PC-3 (cell line): Measurements from ENCODE around the gene FGGY. TPM values are rescaled to one million over a fixed set of nuclear protein-coding genes. Genes with fewer than 3 reads are reported as not detected.

Experiments used
- ATAC-seq: fragments of 200-7000 bp; cut with Tn5 transposase; 2 replicates; pipeline ENCODE4 v1.9.1; 2020; ENCODE audit warnings: mild to moderate bottlenecking, moderate library complexity
- BruUV-seq: library from RNA; stranded (reverse); fragments of 400-500 nt; replicated peaks from 2 replicates; lab custom pipeline; 2021; lab: Mats Ljungman, UMichigan
- CTCF ChIA-PET: fragments of 300-600 bp; sonication (Branson Sonifier 250); formaldehyde crosslinking; loops from one replicate; lab custom pipeline; 2022; ENCODE audit warnings: antibody characterized with exemption; lab: Charles Lee
- POLR2A ChIA-PET: fragments of 300-600 bp; sonication (Branson Sonifier 250); formaldehyde crosslinking; loops from one replicate; lab custom pipeline; 2022; ENCODE audit warnings: antibody characterized with exemption; ENCODE audit not compliant: unreplicated experiment; lab: Charles Lee
- DNase-seq: peaks from one replicate; pipeline ENCODE4 v3.0.0-alpha.2; 2015
- H2AFZ ChIP-seq: fragments of 300-600 bp; sonication (generic); 2 replicates; pipeline ENCODE4 v1.6.0; 2016; ENCODE audit warnings: antibody characterized with exemption, low read length
- H3F3A ChIP-seq: fragments of 300-600 bp; sonication (generic); one replicate; pipeline ENCODE4 v1.6.0; 2017; ENCODE audit warnings: antibody characterized with exemption, low read length, control low read depth, mild to moderate bottlenecking; ENCODE audit not compliant: unreplicated experiment
- H3K27ac ChIP-seq: fragments of 300-600 bp; sonication (generic); 2 replicates; pipeline ENCODE4 v1.5.1; 2016; ENCODE audit warnings: mild to moderate bottlenecking, low read length
- H3K27me3 ChIP-seq: fragments of 300-600 bp; sonication (generic); 2 replicates; pipeline ENCODE4 v1.6.1; 2016; ENCODE audit warnings: low read length, mixed read lengths
- H3K36me3 ChIP-seq: fragments of 300-600 bp; sonication (generic); 2 replicates; pipeline ENCODE4 v1.6.1; 2016; ENCODE audit warnings: low read depth, mixed run types, low read length, mixed read lengths
- H3K4me1 ChIP-seq: fragments of 300-600 bp; sonication (generic); 2 replicates; pipeline ENCODE4 v1.5.1; 2016; ENCODE audit warnings: low read length; ENCODE audit not compliant: insufficient read depth
- H3K4me2 ChIP-seq: fragments of 300-600 bp; sonication (generic); 2 replicates; pipeline ENCODE4 v1.6.0; 2016; ENCODE audit warnings: low read length
- H3K4me3 ChIP-seq: fragments of 300-600 bp; sonication (generic); 2 replicates; pipeline ENCODE4 v1.5.1; 2016; ENCODE audit warnings: mild to moderate bottlenecking, low read length, mixed read lengths
- H3K79me2 ChIP-seq: fragments of 300-600 bp; sonication (generic); 2 replicates; pipeline ENCODE4 v1.6.1; 2017; ENCODE audit warnings: low read length, mixed read lengths
- H3K9ac ChIP-seq: fragments of 300-600 bp; sonication (generic); 2 replicates; pipeline ENCODE4 v1.6.0; 2016; ENCODE audit warnings: mild to moderate bottlenecking, low read length
- H3K9me2 ChIP-seq: fragments of 300-600 bp; sonication (generic); replicated peaks from 2 replicates; pipeline ENCODE4 v1.6.1; 2016; ENCODE audit warnings: mixed run types, low read length, mixed read lengths
- H3K9me3 ChIP-seq: fragments of 300-600 bp; sonication (generic); 2 replicates; pipeline ENCODE4 v1.6.1; 2016; ENCODE audit warnings: low read length, mixed read lengths
- H4K20me1 ChIP-seq: fragments of 300-600 bp; sonication (generic); 2 replicates; pipeline ENCODE4 v1.6.1; 2016; ENCODE audit warnings: low read length, mixed read lengths
- CTCF ChIP-seq: fragments of 300-600 bp; sonication (generic); conservative IDR thresholded peaks from 2 replicates; pipeline ENCODE4 v1.5.1; 2017; ENCODE audit warnings: antibody characterized with exemption, low read depth, mild to moderate bottlenecking, low read length
- EZH2 ChIP-seq: fragments of 300-600 bp; sonication (generic); IDR thresholded peaks from one replicate; pipeline ENCODE4 v1.6.1; 2017; ENCODE audit warnings: antibody characterized with exemption, mild to moderate bottlenecking, low read length; ENCODE audit not compliant: unreplicated experiment
- EZH2phosphoT487 ChIP-seq: fragments of 300-600 bp; sonication (generic); IDR thresholded peaks from 2 replicates; pipeline ENCODE4 v1.6.1; 2018; ENCODE audit warnings: mild to moderate bottlenecking, antibody characterized with exemption, low read length, borderline replicate concordance
- intact Hi-C: fragments of 100-400 bp; cut with micrococcal nuclease; formaldehyde crosslinking; loops from 2 replicates; pipeline ENCODE4 v1.9.0; 2023
- total RNA-seq: library from RNA; depleted of rRNA; stranded (reverse); fragments of >200 nt; gene quantifications from 2 replicates; pipeline ENCODE4 v1.2.3, GENCODE V29; 2014

The FGGY gene
- total RNA-seq, 1 experiment from 2014 or later = 7.4 TPM

DNA sequence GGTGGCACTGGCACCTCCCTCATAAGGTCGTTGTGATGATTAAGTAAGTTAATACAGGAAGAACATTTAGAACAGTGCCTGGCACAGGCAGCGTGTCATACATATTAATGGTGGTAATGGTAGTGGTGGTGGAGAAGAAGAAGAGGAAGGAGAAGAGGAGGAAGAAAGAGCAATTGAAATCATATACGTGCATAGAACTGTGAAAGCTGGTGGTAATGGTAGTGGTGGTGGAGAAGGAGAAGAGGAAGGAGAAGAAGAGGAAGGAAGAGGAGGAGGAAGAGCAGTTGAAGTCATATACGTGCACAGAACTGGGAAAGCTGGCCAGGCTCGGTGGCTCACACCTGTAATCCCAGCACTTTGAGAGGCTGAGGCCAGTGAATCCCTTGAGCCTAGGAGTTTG lies 396.5 kb downstream of the FGGY start:
- Histone ChIP-seq H3K9me2 (no peaks in the 10 kb centered on the region), H3F3A (no peaks in the 10 kb centered on the region), H3K4me2 (no peak overlapping the region), H3K27me3 (no peaks in the 10 kb centered on the region), H3K79me2 (no peaks in the 10 kb centered on the region), H3K4me1 (no peaks in the 10 kb centered on the region), H3K9ac (no peak overlapping the region), H3K27ac (no peak overlapping the region), H4K20me1 (no peaks in the 10 kb centered on the region), H3K4me3 (no peak overlapping the region), H3K9me3 (no peaks in the 10 kb centered on the region), H2AFZ (no peak overlapping the region), H3K36me3 (no peaks in the 10 kb centered on the region)
- ATAC-seq (no peak), DNase-seq (no peak)
- no TSS peak for BruUV-seq
- TF ChIP-seq EZH2 (no peak), EZH2phosphoT487 (no peak), CTCF (no peak)
- intact Hi-C loops = loop anchor here (10.0 kb wide), 2 partner anchors 359 to 549 kb away; no protein-coding TSS in a partner anchor
- CTCF ChIA-PET = no interaction called here
- POLR2A ChIA-PET = no interaction called here

- Histone ChIP-seq H3K36me3 (no peaks in the 10 kb centered on the region), H3K9me2 (no peaks in the 10 kb centered on the region), H4K20me1 (no peaks in the 10 kb centered on the region), H3K27me3 (no peaks in the 10 kb centered on the region), H3K27ac (no peak overlapping the region), H3K4me1 (no peaks in the 10 kb centered on the region), H3K4me3 (no peak overlapping the region), H3F3A (no peaks in the 10 kb centered on the region), H3K4me2 (no peak overlapping the region), H3K9me3 (no peaks in the 10 kb centered on the region), H2AFZ (no peak overlapping the region), H3K79me2 (no peaks in the 10 kb centered on the region), H3K9ac (no peak overlapping the region)
- no TSS peak for BruUV-seq
- intact Hi-C loops = loop anchor here (5.0 to 10.0 kb wide), 4 partner anchors 98 to 618 kb away; no protein-coding TSS in a partner anchor
- no peak for ATAC-seq
- CTCF ChIA-PET = no interaction called here
- no peak for DNase-seq
- no peak for TF ChIP-seq EZH2
- TF ChIP-seq EZH2phosphoT487 = no peak
- no peak for TF ChIP-seq CTCF
- POLR2A ChIA-PET = no interaction called here
Measured at GRCh38 chr1:59695252-59695651, 398.4 kb downstream of the FGGY start.

DNA sequence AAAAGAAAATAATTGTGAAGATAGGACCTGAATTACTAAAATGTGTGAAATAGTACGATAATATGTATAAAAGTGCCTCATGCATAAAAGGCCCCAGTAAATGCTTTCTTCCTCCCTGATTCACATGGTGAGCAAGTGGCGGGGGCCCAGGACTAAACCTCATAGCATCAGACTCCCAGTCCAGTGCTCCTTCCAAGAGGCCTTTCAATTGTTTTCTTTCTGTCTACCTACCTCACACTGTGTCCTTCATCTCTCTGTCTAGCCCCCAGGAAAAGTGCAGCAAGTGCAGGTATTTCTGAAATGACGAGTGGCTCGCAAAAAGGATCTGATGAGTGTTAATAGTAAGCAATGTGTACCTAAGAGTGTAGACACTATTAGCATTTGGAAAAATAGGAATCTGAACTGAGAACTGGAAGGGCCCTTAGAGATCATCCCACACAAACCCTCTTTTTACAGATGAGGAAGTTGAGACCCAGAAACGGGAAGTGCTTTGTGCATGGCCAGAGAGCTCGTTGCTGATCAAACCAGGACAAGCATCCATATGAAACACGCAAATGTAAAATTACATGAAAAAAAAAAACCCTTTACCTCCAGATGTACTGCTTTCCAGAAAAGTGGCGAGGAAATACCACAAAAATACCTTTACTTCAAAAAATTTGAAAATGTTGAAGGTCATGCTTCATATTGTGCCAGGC lies 399.7 kb downstream of the FGGY start:
- H3K36me3 ChIP-seq = no peaks in the 10 kb centered on the region
- H3F3A ChIP-seq = no peaks in the 10 kb centered on the region
- ATAC-seq = no peak
- H4K20me1 ChIP-seq = no peaks in the 10 kb centered on the region
- no peaks in the 10 kb centered on the region for H3K4me1 ChIP-seq
- H3K9me2 ChIP-seq = no peaks in the 10 kb centered on the region
- TF ChIP-seq EZH2phosphoT487 (no peak), CTCF (no peak), EZH2 (no peak)
- no peak overlapping the region for H3K4me3 ChIP-seq
- intact Hi-C loops = loop anchor here (5.0 to 10.0 kb wide), 4 partner anchors 99 to 619 kb away; no protein-coding TSS in a partner anchor
- no peaks in the 10 kb centered on the region for H3K79me2 ChIP-seq
- H3K27ac ChIP-seq = no peak overlapping the region
- POLR2A ChIA-PET = no interaction called here
- BruUV-seq = no TSS peak
- no peak overlapping the region for H3K9ac ChIP-seq
- no peak overlapping the region for H2AFZ ChIP-seq
- H3K27me3 ChIP-seq = no peaks in the 10 kb centered on the region
- CTCF ChIA-PET = no interaction called here
- no peaks in the 10 kb centered on the region for H3K9me3 ChIP-seq
- no peak for DNase-seq
- H3K4me2 ChIP-seq = no peak overlapping the region
